Measurements from ENCODE around the gene MMADHC.

DNA sequence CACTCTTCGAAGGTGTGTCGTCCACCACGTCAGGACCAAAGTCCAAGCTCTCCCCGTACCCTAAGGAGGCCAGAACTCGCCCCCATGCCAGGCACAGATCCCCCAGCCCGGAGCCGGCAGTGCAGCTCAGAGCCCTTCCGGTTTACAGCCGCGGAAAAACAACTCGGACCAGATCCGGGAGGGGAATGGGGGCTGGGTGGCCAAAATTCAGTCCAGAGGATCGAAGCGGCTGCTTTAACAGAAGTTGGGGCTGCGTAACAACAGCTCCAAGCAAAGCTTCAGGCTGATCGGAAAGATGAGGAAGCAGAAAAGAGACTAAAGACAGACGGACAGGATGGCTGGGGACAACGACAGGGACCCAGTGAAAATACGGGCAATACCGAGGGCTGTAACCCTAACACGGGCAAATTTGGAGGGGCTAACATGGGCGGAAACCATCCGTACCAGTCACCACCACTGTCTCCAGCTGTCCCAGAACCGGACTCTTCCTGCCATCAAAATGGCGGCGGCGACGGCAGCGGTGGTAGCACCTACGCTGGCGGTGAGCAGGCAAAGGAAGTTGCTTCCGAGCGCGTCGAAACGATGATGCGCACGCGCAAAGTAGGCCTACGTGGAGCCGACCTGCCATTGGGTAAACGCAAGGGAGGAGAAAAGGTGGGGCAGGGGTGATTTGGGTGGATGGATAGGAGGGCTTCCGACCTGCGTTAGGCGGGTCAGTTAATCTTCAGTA is at the start of gene MMADHC:
- TF ChIP-seq, protein P1, sequence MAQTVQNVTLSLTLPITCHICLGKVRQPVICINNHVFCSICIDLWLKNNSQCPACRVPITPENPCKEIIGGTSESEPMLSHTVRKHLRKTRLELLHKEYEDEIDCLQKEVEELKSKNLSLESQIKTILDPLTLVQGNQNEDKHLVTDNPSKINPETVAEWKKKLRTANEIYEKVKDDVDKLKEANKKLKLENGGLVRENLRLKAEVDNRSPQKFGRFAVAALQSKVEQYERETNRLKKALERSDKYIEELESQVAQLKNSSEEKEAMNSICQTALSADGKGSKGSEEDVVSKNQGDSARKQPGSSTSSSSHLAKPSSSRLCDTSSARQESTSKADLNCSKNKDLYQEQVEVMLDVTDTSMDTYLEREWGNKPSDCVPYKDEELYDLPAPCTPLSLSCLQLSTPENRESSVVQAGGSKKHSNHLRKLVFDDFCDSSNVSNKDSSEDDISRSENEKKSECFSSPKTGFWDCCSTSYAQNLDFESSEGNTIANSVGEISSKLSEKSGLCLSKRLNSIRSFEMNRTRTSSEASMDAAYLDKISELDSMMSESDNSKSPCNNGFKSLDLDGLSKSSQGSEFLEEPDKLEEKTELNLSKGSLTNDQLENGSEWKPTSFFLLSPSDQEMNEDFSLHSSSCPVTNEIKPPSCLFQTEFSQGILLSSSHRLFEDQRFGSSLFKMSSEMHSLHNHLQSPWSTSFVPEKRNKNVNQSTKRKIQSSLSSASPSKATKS (CRISPR knock-in tag; IDR thresholded peaks at IDR 0.05), result no peak
- TF ChIP-seq ATF2 (CRISPR knock-in tag; IDR thresholded peaks at IDR 0.05) (no peak), FIP1L1 (IDR thresholded peaks at IDR 0.05; ENCODE audit: low read depth, low read length, poor library complexity, severe bottlenecking) (no peak), MAZ (CRISPR knock-in tag; conservative IDR thresholded peaks at IDR 0.05 in 1 of 2, IDR thresholded peaks at IDR 0.05 in 1 of 2) (peak; percentile 75 to 79; a peak in 3 of 4 replicates), ZBTB1 (CRISPR knock-in tag; IDR thresholded peaks at IDR 0.05; ENCODE audit: borderline replicate concordance, low read depth) (peak; percentile 61), ZFP1 (CRISPR knock-in tag; IDR thresholded peaks at IDR 0.05) (no peak), NFYB (IDR thresholded peaks at IDR 0.05; ENCODE audit: extremely low read depth, insufficient read length) (peak; percentile 13), EZH2 (IDR thresholded peaks at IDR 0.05; ENCODE audit: borderline replicate concordance, low read depth, low read length) (no peak), POLR2A (conservative IDR thresholded peaks at IDR 0.05) (peak; percentile 99)
- TF ChIP-seq, protein P2, sequence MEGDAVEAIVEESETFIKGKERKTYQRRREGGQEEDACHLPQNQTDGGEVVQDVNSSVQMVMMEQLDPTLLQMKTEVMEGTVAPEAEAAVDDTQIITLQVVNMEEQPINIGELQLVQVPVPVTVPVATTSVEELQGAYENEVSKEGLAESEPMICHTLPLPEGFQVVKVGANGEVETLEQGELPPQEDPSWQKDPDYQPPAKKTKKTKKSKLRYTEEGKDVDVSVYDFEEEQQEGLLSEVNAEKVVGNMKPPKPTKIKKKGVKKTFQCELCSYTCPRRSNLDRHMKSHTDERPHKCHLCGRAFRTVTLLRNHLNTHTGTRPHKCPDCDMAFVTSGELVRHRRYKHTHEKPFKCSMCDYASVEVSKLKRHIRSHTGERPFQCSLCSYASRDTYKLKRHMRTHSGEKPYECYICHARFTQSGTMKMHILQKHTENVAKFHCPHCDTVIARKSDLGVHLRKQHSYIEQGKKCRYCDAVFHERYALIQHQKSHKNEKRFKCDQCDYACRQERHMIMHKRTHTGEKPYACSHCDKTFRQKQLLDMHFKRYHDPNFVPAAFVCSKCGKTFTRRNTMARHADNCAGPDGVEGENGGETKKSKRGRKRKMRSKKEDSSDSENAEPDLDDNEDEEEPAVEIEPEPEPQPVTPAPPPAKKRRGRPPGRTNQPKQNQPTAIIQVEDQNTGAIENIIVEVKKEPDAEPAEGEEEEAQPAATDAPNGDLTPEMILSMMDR (IDR thresholded peaks at IDR 0.05 in 2 of 3, conservative IDR thresholded peaks at IDR 0.05 in 1 of 3; ENCODE audit: insufficient read depth in 2 of 3, low read depth in 1 of 3, low read length in 3 of 3), result no peak

Measured in K562 (cell line).